GM12875 (cell line): ENCODE results near the gene BCL11B.

ENCODE experiments used
- H3K4me3 ChIP-seq: one replicate; pipeline ENCODE4 v1.5.1; 2011; ENCODE audit warnings: low read depth, low read length, control low read depth
- TF ChIP-seq, protein P1 (sequence below): IDR thresholded peaks from 2 replicates; pipeline ENCODE4 v1.5.1; 2011; ENCODE audit warnings: low read depth, mild to moderate bottlenecking, control low read depth, inconsistent platforms, low read length, moderate library complexity, borderline replicate concordance; ENCODE audit not compliant: insufficient read depth

Gene BCL11B

DNA sequence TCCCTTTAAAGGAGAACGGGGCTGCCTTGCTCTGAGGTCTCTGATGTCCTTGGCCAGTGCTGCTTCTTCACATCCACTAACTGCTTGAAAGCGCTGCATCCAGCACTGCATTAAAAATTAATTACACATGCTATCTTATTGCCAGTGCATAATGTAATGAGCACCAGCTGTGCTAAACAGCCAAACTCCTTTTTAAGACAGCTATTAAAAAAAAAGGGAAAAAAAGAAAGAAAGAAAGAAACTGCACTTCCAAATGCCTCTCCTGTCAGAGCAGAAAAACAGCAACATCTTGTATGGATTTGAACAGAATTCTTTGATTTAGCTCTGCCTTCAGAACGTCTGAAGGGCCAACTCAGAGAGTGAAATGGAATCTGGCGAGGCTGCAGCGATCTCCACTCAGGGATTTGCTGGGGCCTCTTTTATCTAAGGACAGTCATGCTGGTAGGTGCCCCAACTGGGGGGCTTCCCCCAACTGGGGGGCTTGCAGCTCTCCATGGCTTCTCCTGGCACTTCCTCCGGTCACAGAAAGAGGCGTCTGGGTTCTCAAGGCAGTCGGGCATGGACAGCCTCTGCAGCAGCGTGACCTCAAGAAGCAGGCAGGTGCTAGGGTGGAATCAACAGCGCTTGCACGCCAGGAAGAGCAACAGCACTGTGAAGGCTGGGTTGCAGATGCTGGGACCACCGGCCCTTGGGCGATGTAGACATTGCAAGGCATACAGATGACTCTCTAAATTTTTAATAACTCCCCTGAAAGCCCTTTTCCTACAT lies 46.4 kb downstream of the BCL11B start:
- H3K4me3 ChIP-seq, result no peak overlapping the region
- TF ChIP-seq, protein P1, sequence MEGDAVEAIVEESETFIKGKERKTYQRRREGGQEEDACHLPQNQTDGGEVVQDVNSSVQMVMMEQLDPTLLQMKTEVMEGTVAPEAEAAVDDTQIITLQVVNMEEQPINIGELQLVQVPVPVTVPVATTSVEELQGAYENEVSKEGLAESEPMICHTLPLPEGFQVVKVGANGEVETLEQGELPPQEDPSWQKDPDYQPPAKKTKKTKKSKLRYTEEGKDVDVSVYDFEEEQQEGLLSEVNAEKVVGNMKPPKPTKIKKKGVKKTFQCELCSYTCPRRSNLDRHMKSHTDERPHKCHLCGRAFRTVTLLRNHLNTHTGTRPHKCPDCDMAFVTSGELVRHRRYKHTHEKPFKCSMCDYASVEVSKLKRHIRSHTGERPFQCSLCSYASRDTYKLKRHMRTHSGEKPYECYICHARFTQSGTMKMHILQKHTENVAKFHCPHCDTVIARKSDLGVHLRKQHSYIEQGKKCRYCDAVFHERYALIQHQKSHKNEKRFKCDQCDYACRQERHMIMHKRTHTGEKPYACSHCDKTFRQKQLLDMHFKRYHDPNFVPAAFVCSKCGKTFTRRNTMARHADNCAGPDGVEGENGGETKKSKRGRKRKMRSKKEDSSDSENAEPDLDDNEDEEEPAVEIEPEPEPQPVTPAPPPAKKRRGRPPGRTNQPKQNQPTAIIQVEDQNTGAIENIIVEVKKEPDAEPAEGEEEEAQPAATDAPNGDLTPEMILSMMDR, result no peak

DNA sequence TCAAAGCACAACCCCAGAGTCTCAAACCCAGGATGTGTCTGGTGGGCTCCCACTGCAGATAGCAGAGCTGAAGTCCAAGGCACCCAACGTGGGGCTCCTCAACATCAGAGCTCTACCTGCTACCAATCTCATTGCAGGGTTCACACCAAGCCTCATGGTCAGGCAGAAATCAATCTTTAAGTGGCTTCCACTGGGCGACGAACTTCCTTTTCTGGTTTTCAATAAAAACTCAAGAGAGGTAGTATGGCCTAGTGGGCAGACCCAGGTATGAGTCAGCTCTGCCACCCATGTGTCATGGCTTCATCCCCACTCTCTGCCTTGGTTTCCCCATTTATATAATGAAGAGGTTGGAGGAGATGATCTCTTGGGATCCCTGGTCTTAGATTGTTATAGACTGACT lies 47.0 kb downstream of the BCL11B start:
- TF ChIP-seq, protein P1, result no peak

DNA sequence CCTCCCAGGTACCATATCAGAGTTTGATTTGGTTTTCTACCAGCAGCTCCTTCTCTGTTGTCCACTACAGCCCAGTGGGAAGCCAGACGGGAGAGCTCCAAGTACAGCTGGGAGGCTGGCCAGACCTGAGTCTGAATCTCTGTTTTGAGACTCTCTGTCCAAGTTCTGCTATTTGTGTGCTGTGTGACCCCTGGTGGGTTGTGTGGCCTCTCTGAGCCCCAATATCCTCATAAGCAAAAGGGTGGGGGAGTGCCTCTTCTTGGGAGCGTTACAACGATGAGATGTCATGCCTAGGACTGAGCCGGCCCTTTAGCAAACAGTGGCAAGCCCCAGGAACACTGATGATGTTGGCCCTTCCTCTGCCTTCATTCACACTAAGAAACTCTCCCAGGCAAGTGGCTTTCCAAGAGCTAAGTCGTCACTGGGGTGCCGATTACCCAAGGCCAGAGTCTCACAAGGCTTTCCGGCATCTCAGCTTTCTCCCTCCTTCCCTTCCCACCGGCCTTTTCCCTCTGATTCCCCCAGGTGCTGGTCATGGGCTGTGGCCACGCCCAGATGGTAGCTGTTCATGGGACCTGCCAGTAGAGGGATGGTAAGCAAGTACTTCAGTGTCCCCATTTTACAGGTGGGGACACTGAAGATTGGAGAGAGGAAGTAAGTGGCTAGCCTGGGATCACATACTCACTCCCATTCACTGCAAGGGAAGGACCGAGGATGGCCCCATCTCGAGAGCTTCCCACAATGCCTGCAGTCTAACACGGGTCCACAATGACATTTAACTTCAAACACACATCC lies 47.7 kb downstream of the BCL11B start:
- H3K4me3 ChIP-seq, result no peak overlapping the region
- TF ChIP-seq, protein P1, result peak; percentile 20; the same call in 1 of the 2 replicates

More for the DNA sequence above, 47.0 kb downstream of the BCL11B start:
- no peak overlapping the region for H3K4me3 ChIP-seq

DNA sequence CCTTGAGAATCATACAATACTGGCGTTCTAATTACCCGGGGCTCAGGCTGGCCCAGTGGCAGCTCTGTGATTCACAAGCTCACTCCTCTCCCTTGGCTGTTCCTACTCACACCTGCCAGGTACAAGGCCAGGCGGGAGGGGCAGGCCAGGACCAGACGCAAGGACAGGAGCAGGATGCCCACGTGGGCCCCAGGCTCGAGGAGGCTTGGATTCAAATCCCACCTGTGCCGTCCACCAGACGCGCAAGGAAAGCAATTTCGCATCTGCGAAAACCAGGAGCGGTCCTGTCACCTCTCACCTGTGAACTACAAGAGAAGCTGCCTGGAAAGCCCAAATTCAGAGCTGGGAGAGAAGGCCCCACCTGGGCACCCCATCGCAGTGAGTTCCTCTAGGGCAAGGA lies 50.6 kb downstream of the BCL11B start:
- TF ChIP-seq, protein P1, result no peak
- no peak overlapping the region for H3K4me3 ChIP-seq

DNA sequence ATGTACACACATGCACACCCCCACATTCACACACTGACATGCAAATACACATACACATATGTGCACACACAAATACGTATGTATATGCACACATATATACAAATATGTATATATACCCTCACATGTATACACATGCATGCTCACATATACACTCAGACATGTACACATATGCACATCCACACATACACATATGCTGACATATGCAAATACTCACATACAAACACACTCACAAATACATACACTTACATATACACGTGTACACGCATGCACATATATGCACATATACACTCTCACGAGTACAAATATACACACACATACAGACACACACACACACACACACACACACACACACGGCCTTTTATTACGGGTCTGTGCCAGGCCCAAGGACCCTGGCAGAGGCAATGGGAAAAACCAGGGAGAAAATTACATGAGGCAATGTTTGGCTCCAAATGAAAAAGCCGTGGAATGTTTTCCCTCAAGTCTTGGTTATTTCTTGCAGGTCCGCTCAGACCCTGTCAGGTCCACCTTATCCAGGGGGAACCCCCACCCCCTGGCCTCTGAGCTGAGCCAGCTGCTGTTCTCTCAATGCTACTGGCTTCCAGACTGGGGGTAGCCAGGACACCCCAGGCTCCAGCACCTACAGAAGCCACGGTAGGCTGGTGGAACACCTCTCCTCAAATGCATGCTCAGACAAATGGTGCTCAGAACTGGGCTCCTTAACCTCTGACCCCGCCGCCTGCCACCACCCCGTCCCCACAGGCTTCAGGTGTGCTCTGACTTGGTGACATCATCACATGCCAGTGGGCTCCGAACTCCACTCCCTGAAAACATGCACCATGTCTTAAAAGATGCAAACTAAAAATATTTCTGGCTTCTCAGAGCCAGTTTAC lies 54.7 kb downstream of the BCL11B start:
- no peak overlapping the region for H3K4me3 ChIP-seq
- TF ChIP-seq, protein P1, result no peak

DNA sequence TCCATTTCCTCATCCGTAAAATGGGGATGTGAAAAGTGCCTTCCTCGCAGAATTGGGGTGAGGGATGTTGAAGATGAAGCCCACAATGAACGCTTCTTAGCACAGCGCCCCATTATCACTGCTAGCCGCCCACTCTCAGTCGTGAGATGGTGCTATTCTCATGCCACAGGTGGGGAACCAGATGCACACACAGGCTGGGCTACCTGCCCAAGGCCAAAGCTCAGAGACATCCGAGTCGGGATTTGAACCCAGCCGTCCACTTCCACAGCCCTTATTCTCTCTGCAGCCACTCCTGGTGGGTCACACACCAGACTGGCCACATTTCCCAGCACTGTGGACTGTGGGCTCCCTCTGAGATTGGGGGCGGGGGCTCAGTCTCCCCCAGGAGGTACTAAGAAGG lies 55.8 kb downstream of the BCL11B start:
- no peak overlapping the region for H3K4me3 ChIP-seq
- TF ChIP-seq, protein P1, result no peak
